Mucosa of stomach (tissue), 1 donor: Measurements from ENCODE around the gene CASP12.

ENCODE experiments used
- H3K27me3 ChIP-seq: one replicate; pipeline ENCODE4 v1.7.0; 2013; ENCODE audit warnings: mild to moderate bottlenecking, low read length; ENCODE audit not compliant: control insufficient read depth, insufficient read depth
- H3K36me3 ChIP-seq: one replicate; pipeline ENCODE4 v1.7.0; 2013; ENCODE audit warnings: low read length; ENCODE audit not compliant: control insufficient read depth, insufficient read depth
- H3K4me1 ChIP-seq: one replicate; pipeline ENCODE4 v1.7.0; 2013; ENCODE audit warnings: mild to moderate bottlenecking, low read length; ENCODE audit not compliant: control insufficient read depth, insufficient read depth
- H3K4me3 ChIP-seq: one replicate; pipeline ENCODE4 v1.7.0; 2013; ENCODE audit warnings: low read length
- H3K9ac ChIP-seq: one replicate; pipeline ENCODE4 v1.7.0; 2013; ENCODE audit warnings: mild to moderate bottlenecking, low read length, moderate library complexity
- H3K9me3 ChIP-seq: one replicate; pipeline ENCODE4 v1.7.0; 2013; ENCODE audit warnings: mild to moderate bottlenecking, low read length, moderate library complexity; ENCODE audit not compliant: control insufficient read depth
- donor health status: Pancreatic carcinoma.

The CASP12 gene

GRCh38 chr11:104881117-104881794 is 17.0 kb downstream of the CASP12 start:
- no peaks in the 10 kb centered on the region for H3K36me3 ChIP-seq
- no peak overlapping the region for H3K4me3 ChIP-seq
- H3K4me1 ChIP-seq = no peaks in the 10 kb centered on the region
- no peaks in the 10 kb centered on the region for H3K27me3 ChIP-seq
- H3K9ac ChIP-seq = no peak overlapping the region
- no peaks in the 10 kb centered on the region for H3K9me3 ChIP-seq

- Histone ChIP-seq H3K36me3 (no peaks in the 10 kb centered on the region), H3K4me3 (no peak overlapping the region), H3K27me3 (no peaks in the 10 kb centered on the region), H3K9me3 (no peaks in the 10 kb centered on the region), H3K4me1 (no peaks in the 10 kb centered on the region), H3K9ac (no peak overlapping the region)
These were observed 18.6 kb downstream of the CASP12 start for GRCh38 chr11:104879514-104880190.

GRCh38 chr11:104876861-104877431 is 21.3 kb downstream of the CASP12 start:
- Histone ChIP-seq H3K36me3 (no peaks in the 10 kb centered on the region), H3K27me3 (no peaks in the 10 kb centered on the region), H3K4me3 (no peak overlapping the region)

GRCh38 chr11:104876324-104876723 is 21.9 kb downstream of the CASP12 start:
- Histone ChIP-seq H3K9ac (no peak overlapping the region), H3K27me3 (no peaks in the 10 kb centered on the region), H3K4me3 (no peak overlapping the region), H3K9me3 (no peaks in the 10 kb centered on the region), H3K36me3 (no peaks in the 10 kb centered on the region), H3K4me1 (no peaks in the 10 kb centered on the region)

More at GRCh38 chr11:104876861-104877431, 21.3 kb downstream of the CASP12 start:
- Histone ChIP-seq H3K9ac (no peak overlapping the region), H3K9me3 (no peaks in the 10 kb centered on the region), H3K4me1 (no peaks in the 10 kb centered on the region)

- Histone ChIP-seq H3K4me3 (no peak overlapping the region), H3K9ac (no peak overlapping the region), H3K9me3 (no peaks in the 10 kb centered on the region), H3K27me3 (no peaks in the 10 kb centered on the region), H3K4me1 (no peaks in the 10 kb centered on the region), H3K36me3 (no peaks in the 10 kb centered on the region)
These were observed 25.0 kb downstream of the CASP12 start for GRCh38 chr11:104873252-104873651.

GRCh38 chr11:104872393-104872792 is 25.9 kb downstream of the CASP12 start:
- Histone ChIP-seq H3K9me3 (no peaks in the 10 kb centered on the region), H3K4me3 (no peak overlapping the region), H3K4me1 (no peaks in the 10 kb centered on the region), H3K36me3 (no peaks in the 10 kb centered on the region), H3K9ac (no peak overlapping the region), H3K27me3 (no peaks in the 10 kb centered on the region)

- H3K36me3 ChIP-seq = no peaks in the 10 kb centered on the region
- H3K27me3 ChIP-seq = no peaks in the 10 kb centered on the region
- no peak overlapping the region for H3K4me3 ChIP-seq
- H3K9me3 ChIP-seq = no peaks in the 10 kb centered on the region
- H3K9ac ChIP-seq = no peak overlapping the region
- H3K4me1 ChIP-seq = no peaks in the 10 kb centered on the region
These were observed 27.4 kb downstream of the CASP12 start for GRCh38 chr11:104870910-104871309.

GRCh38 chr11:104866815-104867214 is 31.4 kb downstream of the CASP12 start:
- H3K27me3 ChIP-seq = no peaks in the 10 kb centered on the region
- H3K4me1 ChIP-seq = no peaks in the 10 kb centered on the region
- no peak overlapping the region for H3K4me3 ChIP-seq
- H3K9me3 ChIP-seq = no peaks in the 10 kb centered on the region
- no peak overlapping the region for H3K9ac ChIP-seq
- H3K36me3 ChIP-seq = no peaks in the 10 kb centered on the region

GRCh38 chr11:104858882-104859775 is 39.1 kb downstream of the CASP12 start:
- H3K9me3 ChIP-seq = no peaks in the 10 kb centered on the region
- no peaks in the 10 kb centered on the region for H3K4me1 ChIP-seq
- H3K4me3 ChIP-seq = no peak overlapping the region
- no peak overlapping the region for H3K9ac ChIP-seq
- no peaks in the 10 kb centered on the region for H3K27me3 ChIP-seq
- H3K36me3 ChIP-seq = no peaks in the 10 kb centered on the region

GRCh38 chr11:104856607-104857006 is 41.7 kb downstream of the CASP12 start:
- Histone ChIP-seq H3K27me3 (no peaks in the 10 kb centered on the region), H3K9me3 (no peaks in the 10 kb centered on the region), H3K9ac (no peak overlapping the region), H3K4me1 (no peaks in the 10 kb centered on the region), H3K36me3 (no peaks in the 10 kb centered on the region), H3K4me3 (no peak overlapping the region)

- no peaks in the 10 kb centered on the region for H3K27me3 ChIP-seq
- no peak overlapping the region for H3K9ac ChIP-seq
- no peaks in the 10 kb centered on the region for H3K4me1 ChIP-seq
- H3K4me3 ChIP-seq = no peak overlapping the region
- no peaks in the 10 kb centered on the region for H3K9me3 ChIP-seq
- no peaks in the 10 kb centered on the region for H3K36me3 ChIP-seq
These were observed 42.3 kb downstream of the CASP12 start for GRCh38 chr11:104855965-104856364.

GRCh38 chr11:104853276-104853675 is 45.0 kb downstream of the CASP12 start:
- no peaks in the 10 kb centered on the region for H3K4me1 ChIP-seq
- H3K9me3 ChIP-seq = no peaks in the 10 kb centered on the region
- H3K27me3 ChIP-seq = no peaks in the 10 kb centered on the region

More at GRCh38 chr11:104853276-104853675, 45.0 kb downstream of the CASP12 start:
- H3K36me3 ChIP-seq = no peaks in the 10 kb centered on the region
- H3K4me3 ChIP-seq = no peak overlapping the region
- no peak overlapping the region for H3K9ac ChIP-seq
